Left lung (tissue), 10 donors: ENCODE data around the gene TMEM156. TPM values are rescaled to one million over a fixed set of nuclear protein-coding genes. Genes with fewer than 3 reads are reported as not detected.

Source experiments
- ATAC-seq: fragments of 200-7000 bp; cut with Tn5 transposase; one replicate; pipeline ENCODE4 v1.9.1; 2020; ENCODE audit warnings: moderate library complexity
- DNase-seq, 4 donors: peaks; one replicate each; pipeline ENCODE4 v3.0.0-alpha.2; 2013 to 2020
- H3K27ac ChIP-seq, 2 donors: fragments of 200-600 bp; sonication (generic) in 1 of 2; one replicate each; pipeline versions ENCODE4 v1.5.0 to v1.8.0; 2020 to 2021
- H3K27me3 ChIP-seq, 2 donors: fragments of 200-600 bp; sonication (generic) in 1 of 2; one replicate each; pipeline versions ENCODE4 v1.5.0 to v1.8.0; 2020 to 2021
- H3K36me3 ChIP-seq, 2 donors: fragments of 200-600 bp; sonication (generic) in 1 of 2; one replicate each; pipeline versions ENCODE4 v1.5.0 to v1.8.0; 2020 to 2021
- H3K4me1 ChIP-seq, 2 donors: fragments of 200-600 bp; one replicate each; pipeline ENCODE4 v1.8.0; 2021
- H3K4me3 ChIP-seq, 2 donors: fragments of 200-600 bp; sonication (generic) in 1 of 2; one replicate each; pipeline versions ENCODE4 v1.5.0 to v1.8.0; 2020 to 2021; ENCODE audit warnings: mild to moderate bottlenecking in 1 of 2
- H3K9me3 ChIP-seq, 2 donors: fragments of 200-600 bp; sonication (generic) in 1 of 2; one replicate each; pipeline versions ENCODE4 v1.5.0 to v1.8.0; 2020 to 2021
- intact Hi-C, 2 donors: fragments of 100-400 bp; cut with DNase I; formaldehyde crosslinking; loops; one replicate each; pipeline versions ENCODE4 v1.11.2 to v1.14.2; 2022
- polyA plus RNA-seq, 6 donors: library from polyadenylated mRNA; unstranded; fragments of 120-200 nt; gene quantifications; one replicate each; pipeline ENCODE4 v1.2.1, GENCODE V29; 2013; ENCODE audit not compliant: insufficient read length in 6 of 6
- total RNA-seq, 2 donors: library from RNA; stranded (reverse); fragmentation: NEBNext Ultra II Directional; extraction: Animal tissue kit (Norgen Biotek cat#: 25700); gene quantifications; one replicate each; pipeline ENCODE4 v1.2.1, GENCODE V29; 2021
- TF ChIP-seq, protein P1 (sequence below), 2 donors: fragments of 200-600 bp; sonication (generic) in 1 of 2; IDR thresholded peaks; one replicate each; pipeline versions ENCODE4 v1.5.0 to v1.8.0; 2021; ENCODE audit warnings: antibody characterized with exemption in 2 of 2
- donor health status: DM: no; HTN: yes; CAD: no.
- donor health status: DM: no; HTN: no; CAD: no.

The TMEM156 gene
- total and polyA plus RNA-seq, 8 donors = 0.29 to 1.8 (median 0.95) TPM; not detected in 1

GRCh38 chr4:38958453-38959190, 73.6 kb downstream of the TMEM156 start:
- intact Hi-C loops = no loop called here
- ATAC-seq (no peak), DNase-seq (peak in 1 of 4 donors; percentile 20)
- Histone ChIP-seq H3K36me3 (no peaks in the 10 kb centered on the region), H3K9me3 (no peaks in the 10 kb centered on the region), H3K27ac (no peak overlapping the region), H3K4me1 (no peaks in the 10 kb centered on the region), H3K4me3 (no peak overlapping the region), H3K27me3 (no peaks in the 10 kb centered on the region)
- TF ChIP-seq, protein P1, sequence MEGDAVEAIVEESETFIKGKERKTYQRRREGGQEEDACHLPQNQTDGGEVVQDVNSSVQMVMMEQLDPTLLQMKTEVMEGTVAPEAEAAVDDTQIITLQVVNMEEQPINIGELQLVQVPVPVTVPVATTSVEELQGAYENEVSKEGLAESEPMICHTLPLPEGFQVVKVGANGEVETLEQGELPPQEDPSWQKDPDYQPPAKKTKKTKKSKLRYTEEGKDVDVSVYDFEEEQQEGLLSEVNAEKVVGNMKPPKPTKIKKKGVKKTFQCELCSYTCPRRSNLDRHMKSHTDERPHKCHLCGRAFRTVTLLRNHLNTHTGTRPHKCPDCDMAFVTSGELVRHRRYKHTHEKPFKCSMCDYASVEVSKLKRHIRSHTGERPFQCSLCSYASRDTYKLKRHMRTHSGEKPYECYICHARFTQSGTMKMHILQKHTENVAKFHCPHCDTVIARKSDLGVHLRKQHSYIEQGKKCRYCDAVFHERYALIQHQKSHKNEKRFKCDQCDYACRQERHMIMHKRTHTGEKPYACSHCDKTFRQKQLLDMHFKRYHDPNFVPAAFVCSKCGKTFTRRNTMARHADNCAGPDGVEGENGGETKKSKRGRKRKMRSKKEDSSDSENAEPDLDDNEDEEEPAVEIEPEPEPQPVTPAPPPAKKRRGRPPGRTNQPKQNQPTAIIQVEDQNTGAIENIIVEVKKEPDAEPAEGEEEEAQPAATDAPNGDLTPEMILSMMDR (IDR thresholded peaks at IDR 0.05) = no peak

GRCh38 chr4:38957893-38958292, 74.3 kb downstream of the TMEM156 start:
- no peaks in the 10 kb centered on the region for H3K9me3 ChIP-seq
- DNase-seq (no peak), ATAC-seq (no peak)
- no peak overlapping the region for H3K27ac ChIP-seq
- H3K4me3 ChIP-seq = no peak overlapping the region
- no peaks in the 10 kb centered on the region for H3K36me3 ChIP-seq
- H3K27me3 ChIP-seq = no peaks in the 10 kb centered on the region
- intact Hi-C loops = no loop called here
- TF ChIP-seq, protein P1 (IDR thresholded peaks at IDR 0.05) = no peak
- H3K4me1 ChIP-seq = no peaks in the 10 kb centered on the region

- no peak for ATAC-seq
- no peaks in the 10 kb centered on the region for H3K4me1 ChIP-seq
- no peaks in the 10 kb centered on the region for H3K27me3 ChIP-seq
- TF ChIP-seq, protein P1 (IDR thresholded peaks at IDR 0.05) = no peak
- no peak for DNase-seq
- no peak overlapping the region for H3K4me3 ChIP-seq
- no peaks in the 10 kb centered on the region for H3K36me3 ChIP-seq
- H3K9me3 ChIP-seq = no peaks in the 10 kb centered on the region
- intact Hi-C loops = no loop called here
- H3K27ac ChIP-seq = no peak overlapping the region
Measured at GRCh38 chr4:38957261-38957815, 74.9 kb downstream of the TMEM156 start.

- no peaks in the 10 kb centered on the region for H3K9me3 ChIP-seq
- no peak overlapping the region for H3K4me3 ChIP-seq
- no peak overlapping the region for H3K27ac ChIP-seq
- H3K36me3 ChIP-seq = no peaks in the 10 kb centered on the region
- TF ChIP-seq, protein P1 (IDR thresholded peaks at IDR 0.05) = no peak
- no peaks in the 10 kb centered on the region for H3K4me1 ChIP-seq
- ATAC-seq (no peak), DNase-seq (no peak)
- H3K27me3 ChIP-seq = no peaks in the 10 kb centered on the region
- intact Hi-C loops = no loop called here
Measured at GRCh38 chr4:38955957-38956356, 76.3 kb downstream of the TMEM156 start.

- no peaks in the 10 kb centered on the region for H3K27me3 ChIP-seq
- no peaks in the 10 kb centered on the region for H3K36me3 ChIP-seq
- no peak overlapping the region for H3K27ac ChIP-seq
- TF ChIP-seq, protein P1 (IDR thresholded peaks at IDR 0.05) = no peak
- H3K4me3 ChIP-seq = no peak overlapping the region
- no peak for ATAC-seq
- intact Hi-C loops = no loop called here
- H3K4me1 ChIP-seq = no peaks in the 10 kb centered on the region
- no peaks in the 10 kb centered on the region for H3K9me3 ChIP-seq
- DNase-seq = no peak
Measured at GRCh38 chr4:38954727-38955126, 77.5 kb downstream of the TMEM156 start.
